K562 (cell line): Measurements from ENCODE around the gene EGR2. TPM values are rescaled to one million over a fixed set of nuclear protein-coding genes. Genes with fewer than 3 reads are reported as not detected.

Experiments
- ATF7 ChIP-seq: fragments of 450-650 bp; IDR thresholded peaks from 2 replicates; pipeline ENCODE4 v1.7.1; 2014; ENCODE audit warnings: mild to moderate bottlenecking, moderate library complexity
- BRD4 ChIP-seq: fragments of 200-600 bp; sonication (generic); IDR thresholded peaks from 2 replicates; pipeline ENCODE4 v1.6.1; 2017; ENCODE audit warnings: inconsistent platforms
- CBX3 ChIP-seq, 2 experiments: IDR thresholded peaks; 1 replicate in 1 of 2; 2 replicates in 1 of 2; pipeline ENCODE4 v1.6.1; 2012; ENCODE audit warnings: inconsistent platforms in 2 of 2, low read length in 2 of 2, borderline replicate concordance in 1 of 2, control low read depth in 1 of 2
- CHD2 ChIP-seq: IDR thresholded peaks from 2 replicates; pipeline ENCODE4 v1.6.1; 2011; ENCODE audit warnings: low read depth, low read length
- ELF1 ChIP-seq: fragments of 200-800 bp; sonication (Bioruptor generic); IDR thresholded peaks from 2 replicates; pipeline ENCODE4 v1.6.1; 2016; ENCODE audit warnings: missing genetic modification characterization, missing compliant biosample characterization
- GATAD2B ChIP-seq: fragments of 450-650 bp; IDR thresholded peaks from 2 replicates; pipeline ENCODE4 v1.6.1; 2017; ENCODE audit warnings: mild to moderate bottlenecking, borderline replicate concordance
- NR2C2 ChIP-seq, 2 experiments: fragments of 200-800 bp in 1 of 2; sonication (Bioruptor generic) in 1 of 2; sonication (generic) in 1 of 2; formaldehyde crosslinking in 1 of 2; IDR thresholded peaks; 2 replicates each; pipeline versions ENCODE4 v1.6.1 to v1.8.0; 2016 to 2022; ENCODE audit warnings: mild to moderate bottlenecking in 1 of 2, missing compliant biosample characterization in 1 of 2, missing genetic modification characterization in 1 of 2, missing genetic modification reagents in 1 of 2
- RFX7 ChIP-seq: fragments of 250-450 bp; sonication (Bioruptor Pico); IDR thresholded peaks from 2 replicates; pipeline ENCODE4 v1.5.1; 2021; ENCODE audit warnings: mild to moderate bottlenecking
- SPI1 ChIP-seq: IDR thresholded peaks from 2 replicates; pipeline ENCODE4 v1.6.1; 2011; ENCODE audit warnings: low read depth, low read length, control low read depth, borderline replicate concordance
- TCF15 ChIP-seq: fragments of 250-450 bp; sonication (Bioruptor Pico); IDR thresholded peaks from 2 replicates; pipeline ENCODE4 v1.8.0; 2022; ENCODE audit warnings: moderate library complexity, mild to moderate bottlenecking, inconsistent platforms
- ZFP1 ChIP-seq: fragments of 450-650 bp; formaldehyde crosslinking; IDR thresholded peaks from 2 replicates; pipeline ENCODE4 v1.4.0; 2020; ENCODE audit warnings: mild to moderate bottlenecking, mixed read lengths
- ZNF318 ChIP-seq, 2 experiments: fragments of 450-650 bp; IDR thresholded peaks; 2 replicates each; pipeline ENCODE4 v1.6.1; 2016; ENCODE audit warnings: mild to moderate bottlenecking in 2 of 2, borderline replicate concordance in 1 of 2, low read depth in 1 of 2, moderate library complexity in 1 of 2
- polyA plus RNA-seq, 8 experiments: library from polyadenylated mRNA; depleted of rRNA in 4 of 8; stranded (reverse) in 5 of 8; unstranded in 3 of 8; fragments of >200 nt; fragmentation: Nextera tagmentation in 2 of 8; fragmentation: Illumina TruSeq in 1 of 8; extraction: Ambion mirVana in 2 of 8; extraction: Trizol in 1 of 8; gene quantifications; 2 replicates each; pipeline versions ENCODE4 v1.2.1 to v1.2.3, GENCODE V29; 2011 to 2014; ENCODE audit warnings: inconsistent platforms in 1 of 8, missing spikeins in 1 of 8
- total RNA-seq, 7 experiments: library from RNA; depleted of rRNA in 6 of 7; stranded (reverse); fragments of >200 nt in 6 of 7; fragmentation: Illumina TruSeq in 2 of 7; extraction: Trizol in 2 of 7; gene quantifications; 2 replicates each; pipeline versions ENCODE4 v1.2.1 to v1.2.3, GENCODE V29; 2011 to 2021; ENCODE audit warnings: low replicate concordance in 1 of 7
- TF ChIP-seq, protein P1 (sequence below), 2 experiments: fragments of 450-650 bp; IDR thresholded peaks; 2 replicates each; pipeline ENCODE4 v1.6.1; 2018; ENCODE audit warnings: mild to moderate bottlenecking in 2 of 2, low read depth in 1 of 2; ENCODE audit not compliant: partially characterized antibody in 2 of 2

EGR2 gene
- total and polyA plus RNA-seq, 9 of the 15 experiments (the other 6 are each of a cell fraction or from before 2014, with no cell fraction given): 0.08 to 0.18 (median 0.12) TPM; not detected in 4

GRCh38 chr10:62804356-62805230, 11.6 kb downstream of the EGR2 start, which contains the start of gene ADO (continued):
- TF ChIP-seq, protein P1, sequence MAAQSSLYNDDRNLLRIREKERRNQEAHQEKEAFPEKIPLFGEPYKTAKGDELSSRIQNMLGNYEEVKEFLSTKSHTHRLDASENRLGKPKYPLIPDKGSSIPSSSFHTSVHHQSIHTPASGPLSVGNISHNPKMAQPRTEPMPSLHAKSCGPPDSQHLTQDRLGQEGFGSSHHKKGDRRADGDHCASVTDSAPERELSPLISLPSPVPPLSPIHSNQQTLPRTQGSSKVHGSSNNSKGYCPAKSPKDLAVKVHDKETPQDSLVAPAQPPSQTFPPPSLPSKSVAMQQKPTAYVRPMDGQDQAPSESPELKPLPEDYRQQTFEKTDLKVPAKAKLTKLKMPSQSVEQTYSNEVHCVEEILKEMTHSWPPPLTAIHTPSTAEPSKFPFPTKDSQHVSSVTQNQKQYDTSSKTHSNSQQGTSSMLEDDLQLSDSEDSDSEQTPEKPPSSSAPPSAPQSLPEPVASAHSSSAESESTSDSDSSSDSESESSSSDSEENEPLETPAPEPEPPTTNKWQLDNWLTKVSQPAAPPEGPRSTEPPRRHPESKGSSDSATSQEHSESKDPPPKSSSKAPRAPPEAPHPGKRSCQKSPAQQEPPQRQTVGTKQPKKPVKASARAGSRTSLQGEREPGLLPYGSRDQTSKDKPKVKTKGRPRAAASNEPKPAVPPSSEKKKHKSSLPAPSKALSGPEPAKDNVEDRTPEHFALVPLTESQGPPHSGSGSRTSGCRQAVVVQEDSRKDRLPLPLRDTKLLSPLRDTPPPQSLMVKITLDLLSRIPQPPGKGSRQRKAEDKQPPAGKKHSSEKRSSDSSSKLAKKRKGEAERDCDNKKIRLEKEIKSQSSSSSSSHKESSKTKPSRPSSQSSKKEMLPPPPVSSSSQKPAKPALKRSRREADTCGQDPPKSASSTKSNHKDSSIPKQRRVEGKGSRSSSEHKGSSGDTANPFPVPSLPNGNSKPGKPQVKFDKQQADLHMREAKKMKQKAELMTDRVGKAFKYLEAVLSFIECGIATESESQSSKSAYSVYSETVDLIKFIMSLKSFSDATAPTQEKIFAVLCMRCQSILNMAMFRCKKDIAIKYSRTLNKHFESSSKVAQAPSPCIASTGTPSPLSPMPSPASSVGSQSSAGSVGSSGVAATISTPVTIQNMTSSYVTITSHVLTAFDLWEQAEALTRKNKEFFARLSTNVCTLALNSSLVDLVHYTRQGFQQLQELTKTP (IDR thresholded peaks at IDR 0.05; ENCODE audit: low read depth in 1 of 2, partially characterized antibody in 2 of 2): peak; percentile 49 to 98
- TF ChIP-seq CHD2 (no peak), ZNF318 (IDR thresholded peaks at IDR 0.05; ENCODE audit: borderline replicate concordance in 1 of 2, low read depth in 1 of 2) (no peak), ELF1 (tag) (peak; percentile 16; the same call in 1 of the 2 replicates), NR2C2 (CRISPR knock-in tag; IDR thresholded peaks at IDR 0.05) (no peak), NR2C2 (tag; IDR thresholded peaks at IDR 0.05) (peak; percentile 93), RFX7 (CRISPR knock-in tag) (no peak), ZFP1 (CRISPR knock-in tag) (no peak), GATAD2B (peak; percentile 74), SPI1 (no peak), ATF7 (peak; percentile 52), TCF15 (CRISPR knock-in tag) (no peak), BRD4 (peak; percentile 18; the same call in 1 of the 2 replicates), CBX3 (IDR thresholded peaks at IDR 0.05; ENCODE audit: borderline replicate concordance in 1 of 2, low read length in 2 of 2) (peak in 1 of 2 experiments; percentile 81; a peak in 1 of 3 replicates)
